ENCODE measurements around the gene SLC19A1. TPM values are rescaled to one million over a fixed set of nuclear protein-coding genes. Genes with fewer than 3 reads are reported as not detected.

Gene SLC19A1
- total RNA-seq, 3 donors from 2014 or later: 5.6 to 6.7 (median 6.6) TPM

GRCh38 chr21:45454060-45454925, 87.9 kb downstream of the SLC19A1 start:
- no peak for TF ChIP-seq POLR2AphosphoS5 (IDR thresholded peaks at IDR 0.05)
- TF ChIP-seq POLR2A (IDR thresholded peaks at IDR 0.05): no peak
- TF ChIP-seq CTCF (IDR thresholded peaks at IDR 0.05): no peak
- intact Hi-C loops (cut with DNase I; ENCODE audit: low total_unique reads): no loop called here
- Histone ChIP-seq H3K36me3 (no peaks in the 10 kb centered on the region), H3K4me1 (peaks cover 6 to 19% of the 10 kb centered on the region in 2 donors), H3K27ac (peak overlapping the region in 1 of 2 donors; percentile 82), H3K4me3 (peak overlapping the region in 2 of 3 donors; percentile 45 to 66), H3K27me3 (no peaks in the 10 kb centered on the region), H3K9me3 (no peaks in the 10 kb centered on the region)
- DNase-seq (ENCODE audit: low spot score in 2 of 2): no peak

GRCh38 chr21:45453308-45453950, 88.8 kb downstream of the SLC19A1 start:
- no peaks in the 10 kb centered on the region for H3K9me3 ChIP-seq
- H3K4me3 ChIP-seq: no peak overlapping the region
- intact Hi-C loops (cut with DNase I; ENCODE audit: low total_unique reads): no loop called here
- H3K36me3 ChIP-seq: no peaks in the 10 kb centered on the region
- peaks cover 6 to 19% of the 10 kb centered on the region in 2 donors for H3K4me1 ChIP-seq
- TF ChIP-seq POLR2AphosphoS5 (IDR thresholded peaks at IDR 0.05) (no peak), CTCF (IDR thresholded peaks at IDR 0.05) (no peak), POLR2A (IDR thresholded peaks at IDR 0.05) (no peak)
- no peak for DNase-seq (ENCODE audit: low spot score in 2 of 2)
- H3K27ac ChIP-seq: peak overlapping the region in 1 of 2 donors; percentile 12
- H3K27me3 ChIP-seq: no peaks in the 10 kb centered on the region

GRCh38 chr21:45452696-45453307, 89.4 kb downstream of the SLC19A1 start:
- DNase-seq (ENCODE audit: low spot score in 2 of 2): no peak
- Histone ChIP-seq H3K9me3 (no peaks in the 10 kb centered on the region), H3K4me3 (no peak overlapping the region), H3K27ac (no peak overlapping the region), H3K4me1 (peaks cover 6 to 19% of the 10 kb centered on the region in 2 donors), H3K27me3 (no peaks in the 10 kb centered on the region), H3K36me3 (no peaks in the 10 kb centered on the region)
- TF ChIP-seq CTCF (IDR thresholded peaks at IDR 0.05): no peak
- no peak for TF ChIP-seq POLR2AphosphoS5 (IDR thresholded peaks at IDR 0.05)
- TF ChIP-seq POLR2A (IDR thresholded peaks at IDR 0.05): no peak
- intact Hi-C loops (cut with DNase I; ENCODE audit: low total_unique reads): no loop called here

GRCh38 chr21:45451771-45452182, 90.5 kb downstream of the SLC19A1 start:
- no peak for TF ChIP-seq CTCF (IDR thresholded peaks at IDR 0.05)
- TF ChIP-seq POLR2A (IDR thresholded peaks at IDR 0.05): no peak
- no peak for TF ChIP-seq POLR2AphosphoS5 (IDR thresholded peaks at IDR 0.05)
- H3K27me3 ChIP-seq: no peaks in the 10 kb centered on the region
- peaks cover 6 to 13% of the 10 kb centered on the region in 2 donors for H3K4me1 ChIP-seq
- intact Hi-C loops (cut with DNase I; ENCODE audit: low total_unique reads): no loop called here
- H3K9me3 ChIP-seq: peaks cover 0 to 1% of the 10 kb centered on the region in 2 donors
- DNase-seq (ENCODE audit: low spot score in 2 of 2): no peak
- no peak overlapping the region for H3K4me3 ChIP-seq
- peak overlapping the region in 1 of 2 donors; percentile 43 for H3K27ac ChIP-seq
- H3K36me3 ChIP-seq: no peaks in the 10 kb centered on the region
